ENCODE measurements around the gene DUSP5.

- TF ChIP-seq, protein P1, sequence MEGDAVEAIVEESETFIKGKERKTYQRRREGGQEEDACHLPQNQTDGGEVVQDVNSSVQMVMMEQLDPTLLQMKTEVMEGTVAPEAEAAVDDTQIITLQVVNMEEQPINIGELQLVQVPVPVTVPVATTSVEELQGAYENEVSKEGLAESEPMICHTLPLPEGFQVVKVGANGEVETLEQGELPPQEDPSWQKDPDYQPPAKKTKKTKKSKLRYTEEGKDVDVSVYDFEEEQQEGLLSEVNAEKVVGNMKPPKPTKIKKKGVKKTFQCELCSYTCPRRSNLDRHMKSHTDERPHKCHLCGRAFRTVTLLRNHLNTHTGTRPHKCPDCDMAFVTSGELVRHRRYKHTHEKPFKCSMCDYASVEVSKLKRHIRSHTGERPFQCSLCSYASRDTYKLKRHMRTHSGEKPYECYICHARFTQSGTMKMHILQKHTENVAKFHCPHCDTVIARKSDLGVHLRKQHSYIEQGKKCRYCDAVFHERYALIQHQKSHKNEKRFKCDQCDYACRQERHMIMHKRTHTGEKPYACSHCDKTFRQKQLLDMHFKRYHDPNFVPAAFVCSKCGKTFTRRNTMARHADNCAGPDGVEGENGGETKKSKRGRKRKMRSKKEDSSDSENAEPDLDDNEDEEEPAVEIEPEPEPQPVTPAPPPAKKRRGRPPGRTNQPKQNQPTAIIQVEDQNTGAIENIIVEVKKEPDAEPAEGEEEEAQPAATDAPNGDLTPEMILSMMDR (IDR thresholded peaks at IDR 0.05), result no peak
- TF ChIP-seq POLR2AphosphoS5 (IDR thresholded peaks at IDR 0.05) (no peak), POLR2A (IDR thresholded peaks at IDR 0.05) (no peak), EP300 (IDR thresholded peaks at IDR 0.05) (no peak)
Observed at GRCh38 chr10:110474826-110475225, 22.9 kb upstream of the DUSP5 start.

All from stomach (tissue), 4 donors.